Measurements from ENCODE around the gene ALPL.

Gene ALPL

DNA sequence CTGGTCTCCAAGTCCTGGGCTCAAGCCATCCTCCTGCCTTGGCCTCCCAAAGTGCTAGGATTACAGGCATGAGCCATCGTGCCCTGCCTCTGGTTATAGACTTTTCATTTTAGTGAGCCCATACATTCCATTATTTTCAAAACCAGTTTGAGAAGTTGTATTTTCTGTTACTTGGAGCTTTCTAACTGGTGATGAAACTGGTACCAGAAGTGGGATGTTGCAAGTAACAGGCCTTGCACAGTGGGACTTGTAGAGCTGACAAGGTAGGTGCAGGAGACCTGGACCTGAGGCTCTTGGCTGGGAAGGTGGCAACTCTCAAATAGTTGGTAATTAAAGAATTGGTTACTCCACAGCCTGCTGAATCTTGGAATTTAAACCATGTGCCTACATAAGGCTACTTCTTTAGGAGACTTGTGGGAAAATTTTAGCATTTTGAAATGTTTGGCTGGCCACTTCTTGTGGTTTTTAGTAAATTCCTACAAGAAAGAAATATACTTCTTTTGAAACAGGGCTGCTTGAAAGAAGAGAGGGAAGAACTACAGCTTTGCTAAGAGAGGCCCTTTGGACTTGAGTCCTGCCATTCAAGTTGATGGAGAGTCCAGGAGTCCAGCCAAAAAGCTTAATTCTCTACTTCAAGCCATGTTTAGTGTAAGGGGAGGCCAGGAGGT, 9.8 kb upstream of the ALPL start:
- no peak overlapping the region for H3K4me3 ChIP-seq (ENCODE audit: low read depth, low read length, poor library complexity, severe bottlenecking)
- no peak overlapping the region for H3K27ac ChIP-seq (ENCODE audit: low read depth, low read length, poor library complexity, severe bottlenecking)
- no peak overlapping the region for H3K4me2 ChIP-seq (ENCODE audit: low read length)
- H2AFZ ChIP-seq (ENCODE audit: low read length) = no peak overlapping the region
- no peaks in the 10 kb centered on the region for H3K4me1 ChIP-seq (ENCODE audit: insufficient read depth, low read length, severe bottlenecking)
- no peaks in the 10 kb centered on the region for H3K9me3 ChIP-seq (ENCODE audit: low read length)
- no peaks in the 10 kb centered on the region for H3F3A ChIP-seq (ENCODE audit: insufficient read depth, low read length)
- no peak for TF ChIP-seq EZH2 (IDR thresholded peaks at IDR 0.05; ENCODE audit: borderline replicate concordance, low read length)
- TF ChIP-seq, protein P1, sequence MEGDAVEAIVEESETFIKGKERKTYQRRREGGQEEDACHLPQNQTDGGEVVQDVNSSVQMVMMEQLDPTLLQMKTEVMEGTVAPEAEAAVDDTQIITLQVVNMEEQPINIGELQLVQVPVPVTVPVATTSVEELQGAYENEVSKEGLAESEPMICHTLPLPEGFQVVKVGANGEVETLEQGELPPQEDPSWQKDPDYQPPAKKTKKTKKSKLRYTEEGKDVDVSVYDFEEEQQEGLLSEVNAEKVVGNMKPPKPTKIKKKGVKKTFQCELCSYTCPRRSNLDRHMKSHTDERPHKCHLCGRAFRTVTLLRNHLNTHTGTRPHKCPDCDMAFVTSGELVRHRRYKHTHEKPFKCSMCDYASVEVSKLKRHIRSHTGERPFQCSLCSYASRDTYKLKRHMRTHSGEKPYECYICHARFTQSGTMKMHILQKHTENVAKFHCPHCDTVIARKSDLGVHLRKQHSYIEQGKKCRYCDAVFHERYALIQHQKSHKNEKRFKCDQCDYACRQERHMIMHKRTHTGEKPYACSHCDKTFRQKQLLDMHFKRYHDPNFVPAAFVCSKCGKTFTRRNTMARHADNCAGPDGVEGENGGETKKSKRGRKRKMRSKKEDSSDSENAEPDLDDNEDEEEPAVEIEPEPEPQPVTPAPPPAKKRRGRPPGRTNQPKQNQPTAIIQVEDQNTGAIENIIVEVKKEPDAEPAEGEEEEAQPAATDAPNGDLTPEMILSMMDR (IDR thresholded peaks at IDR 0.05; ENCODE audit: low read length) = no peak
- no peaks in the 10 kb centered on the region for H3K36me3 ChIP-seq (ENCODE audit: insufficient read depth, low read length)
- no peaks in the 10 kb centered on the region for H3K9me2 ChIP-seq (ENCODE audit: low read depth, low read length)
- peaks cover 6% of the 10 kb centered on the region; the same call in 1 of the 2 replicates for H3K27me3 ChIP-seq (ENCODE audit: insufficient read depth, low read length)
- H3K79me2 ChIP-seq (ENCODE audit: insufficient read depth, low read length) = no peaks in the 10 kb centered on the region
- no peak overlapping the region for H3K9ac ChIP-seq (ENCODE audit: low read length)
- H4K20me1 ChIP-seq (ENCODE audit: insufficient read depth, low read length) = no peaks in the 10 kb centered on the region

- no peak overlapping the region for H3K4me2 ChIP-seq (ENCODE audit: low read length)
- H3K4me3 ChIP-seq (ENCODE audit: low read depth, low read length, poor library complexity, severe bottlenecking) = no peak overlapping the region
- no peak overlapping the region for H3K27ac ChIP-seq (ENCODE audit: low read depth, low read length, poor library complexity, severe bottlenecking)
- H4K20me1 ChIP-seq (ENCODE audit: insufficient read depth, low read length) = no peaks in the 10 kb centered on the region
- no peaks in the 10 kb centered on the region for H3K9me3 ChIP-seq (ENCODE audit: low read length)
- no peak overlapping the region for H3K9ac ChIP-seq (ENCODE audit: low read length)
- H3K27me3 ChIP-seq (ENCODE audit: insufficient read depth, low read length) = peaks cover 11% of the 10 kb centered on the region; the same call in 1 of the 2 replicates
- TF ChIP-seq EZH2 (IDR thresholded peaks at IDR 0.05; ENCODE audit: borderline replicate concordance, low read length) = no peak
- TF ChIP-seq, protein P1 (IDR thresholded peaks at IDR 0.05; ENCODE audit: low read length) = no peak
- no peak overlapping the region for H2AFZ ChIP-seq (ENCODE audit: low read length)
- H3F3A ChIP-seq (ENCODE audit: insufficient read depth, low read length) = no peaks in the 10 kb centered on the region
- peaks cover 3% of the 10 kb centered on the region for H3K4me1 ChIP-seq (ENCODE audit: insufficient read depth, low read length, severe bottlenecking)
- H3K79me2 ChIP-seq (ENCODE audit: insufficient read depth, low read length) = no peaks in the 10 kb centered on the region
- H3K9me2 ChIP-seq (ENCODE audit: low read depth, low read length) = no peaks in the 10 kb centered on the region
- no peaks in the 10 kb centered on the region for H3K36me3 ChIP-seq (ENCODE audit: insufficient read depth, low read length)
These were observed 5.4 kb upstream of the ALPL start for GRCh38 chr1:21503706-21504377.

DNA sequence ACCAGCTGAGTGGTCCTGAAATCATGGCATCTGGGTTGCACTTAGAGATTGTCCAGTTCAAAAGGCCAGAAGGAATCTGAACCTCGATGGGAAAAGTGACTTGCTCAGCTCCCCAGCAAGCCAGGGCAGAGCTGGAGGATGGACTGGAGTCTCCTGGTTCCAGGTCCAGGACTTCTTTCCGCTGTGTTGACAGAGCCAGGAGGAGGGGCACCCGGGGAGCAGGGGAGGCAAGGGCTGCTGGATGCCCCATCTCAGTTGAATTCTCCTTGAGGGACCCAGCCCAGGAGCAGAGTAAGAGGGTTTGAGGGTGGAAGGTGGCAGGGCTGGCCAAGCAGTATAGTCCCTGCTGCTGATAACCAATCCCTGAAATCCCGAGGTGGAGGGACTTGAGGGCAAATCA, 2.4 kb upstream of the ALPL start:
- no peaks in the 10 kb centered on the region for H4K20me1 ChIP-seq (ENCODE audit: insufficient read depth, low read length)
- no peaks in the 10 kb centered on the region for H3F3A ChIP-seq (ENCODE audit: insufficient read depth, low read length)
- H3K79me2 ChIP-seq (ENCODE audit: insufficient read depth, low read length) = no peaks in the 10 kb centered on the region
- H3K36me3 ChIP-seq (ENCODE audit: insufficient read depth, low read length) = no peaks in the 10 kb centered on the region
- H3K4me1 ChIP-seq (ENCODE audit: insufficient read depth, low read length, severe bottlenecking) = peaks cover 4% of the 10 kb centered on the region
- H2AFZ ChIP-seq (ENCODE audit: low read length) = no peak overlapping the region
- no peak overlapping the region for H3K4me2 ChIP-seq (ENCODE audit: low read length)
- 0 out of 2 replicates have a peak, but pooled peaks cover 5% of the 10 kb centered on the region for H3K27me3 ChIP-seq (ENCODE audit: insufficient read depth, low read length)
- TF ChIP-seq, protein P1 (IDR thresholded peaks at IDR 0.05; ENCODE audit: low read length) = no peak
- no peak for TF ChIP-seq EZH2 (IDR thresholded peaks at IDR 0.05; ENCODE audit: borderline replicate concordance, low read length)
- no peak overlapping the region for H3K4me3 ChIP-seq (ENCODE audit: low read depth, low read length, poor library complexity, severe bottlenecking)
- H3K9me2 ChIP-seq (ENCODE audit: low read depth, low read length) = no peaks in the 10 kb centered on the region
- H3K27ac ChIP-seq (ENCODE audit: low read depth, low read length, poor library complexity, severe bottlenecking) = no peak overlapping the region
- H3K9me3 ChIP-seq (ENCODE audit: low read length) = no peaks in the 10 kb centered on the region
- no peak overlapping the region for H3K9ac ChIP-seq (ENCODE audit: low read length)
